HepG2 (cell line): ENCODE data around the gene MDP1. TPM values are rescaled to one million over a fixed set of nuclear protein-coding genes. Genes with fewer than 3 reads are reported as not detected.

Experiments
- FOXJ3 ChIP-seq: sonication (generic); formaldehyde crosslinking; IDR thresholded peaks from 2 replicates; pipeline ENCODE4 v1.4.0; 2020; ENCODE audit warnings: missing genetic modification reagents, mild to moderate bottlenecking, borderline replicate concordance
- SIX4 ChIP-seq: sonication (generic); formaldehyde crosslinking; IDR thresholded peaks from 2 replicates; pipeline ENCODE4 v1.4.0; 2020; ENCODE audit warnings: missing genetic modification reagents
- SOX13 ChIP-seq, 3 experiments: fragments of 450-650 bp in 1 of 3; sonication (generic) in 1 of 3; formaldehyde crosslinking in 1 of 3; IDR thresholded peaks in 2 of 3; conservative IDR thresholded peaks in 1 of 3; 2 replicates each; pipeline versions ENCODE4 v1.5.0 to v1.6.1; 2016 to 2020; ENCODE audit warnings: antibody characterized with exemption in 1 of 3, mild to moderate bottlenecking in 1 of 3, missing compliant biosample characterization in 1 of 3, missing genetic modification reagents in 1 of 3, moderate library complexity in 1 of 3
- ZFP41 ChIP-seq: sonication (generic); formaldehyde crosslinking; IDR thresholded peaks from 2 replicates; pipeline ENCODE4 v1.4.0; 2020; ENCODE audit warnings: mild to moderate bottlenecking, missing genetic modification reagents, borderline replicate concordance
- polyA plus RNA-seq, 8 experiments: library from polyadenylated mRNA; depleted of rRNA in 3 of 8; stranded (reverse) in 7 of 8; unstranded in 1 of 8; fragments of >200 nt; fragmentation: Illumina TruSeq in 4 of 8; extraction: Trizol in 4 of 8; gene quantifications; 2 replicates each; pipeline versions ENCODE4 v1.2.1 to v1.2.3, GENCODE V29; 2011 to 2016; ENCODE audit warnings: low read depth in 4 of 8, missing spikeins in 1 of 8, mixed read lengths in 1 of 8; ENCODE audit not compliant: insufficient read depth in 1 of 8
- total RNA-seq, 5 experiments: library from RNA; depleted of rRNA; stranded (reverse); fragments of >200 nt; fragmentation: Illumina TruSeq; extraction: Trizol; gene quantifications; 2 replicates each; pipeline ENCODE4 v1.2.3, GENCODE V29; 2016; ENCODE audit warnings: low read depth in 1 of 5
- TF ChIP-seq, protein P1 (sequence below): sonication (generic); formaldehyde crosslinking; IDR thresholded peaks from 2 replicates; pipeline ENCODE4 v1.5.1; 2020; ENCODE audit warnings: missing genetic modification reagents, mild to moderate bottlenecking, borderline replicate concordance
- TF ChIP-seq, protein P2 (sequence below): sonication (generic); formaldehyde crosslinking; IDR thresholded peaks from 2 replicates; pipeline ENCODE4 v1.5.1; 2020; ENCODE audit warnings: mild to moderate bottlenecking, missing genetic modification reagents, moderate library complexity
- TF ChIP-seq, protein P3 (sequence below): sonication (generic); formaldehyde crosslinking; IDR thresholded peaks from 2 replicates; pipeline ENCODE4 v1.5.0; 2020; ENCODE audit warnings: mild to moderate bottlenecking, missing genetic modification reagents
- TF ChIP-seq, protein P4 (sequence below): sonication (generic); formaldehyde crosslinking; IDR thresholded peaks from 2 replicates; pipeline ENCODE4 v1.5.0; 2020; ENCODE audit warnings: mild to moderate bottlenecking, missing genetic modification reagents, moderate library complexity
- TF ChIP-seq, protein P5 (sequence below): sonication (generic); formaldehyde crosslinking; conservative IDR thresholded peaks from 2 replicates; pipeline ENCODE4 v1.8.1; 2023; ENCODE audit warnings: missing genetic modification reagents
- TF ChIP-seq, protein P6 (sequence below): sonication (generic); formaldehyde crosslinking; IDR thresholded peaks from 2 replicates; pipeline ENCODE4 v1.4.0; 2020; ENCODE audit warnings: missing genetic modification reagents, borderline replicate concordance
- TF ChIP-seq, protein P7 (sequence below): IDR thresholded peaks from 2 replicates; pipeline ENCODE4 v1.6.1; 2012; ENCODE audit warnings: inconsistent platforms

Gene MDP1
- total and polyA plus RNA-seq, 2 of the 13 experiments (the other 11 are each of a cell fraction or from before 2014, with no cell fraction given) = 44.1 to 48.7 TPM

DNA sequence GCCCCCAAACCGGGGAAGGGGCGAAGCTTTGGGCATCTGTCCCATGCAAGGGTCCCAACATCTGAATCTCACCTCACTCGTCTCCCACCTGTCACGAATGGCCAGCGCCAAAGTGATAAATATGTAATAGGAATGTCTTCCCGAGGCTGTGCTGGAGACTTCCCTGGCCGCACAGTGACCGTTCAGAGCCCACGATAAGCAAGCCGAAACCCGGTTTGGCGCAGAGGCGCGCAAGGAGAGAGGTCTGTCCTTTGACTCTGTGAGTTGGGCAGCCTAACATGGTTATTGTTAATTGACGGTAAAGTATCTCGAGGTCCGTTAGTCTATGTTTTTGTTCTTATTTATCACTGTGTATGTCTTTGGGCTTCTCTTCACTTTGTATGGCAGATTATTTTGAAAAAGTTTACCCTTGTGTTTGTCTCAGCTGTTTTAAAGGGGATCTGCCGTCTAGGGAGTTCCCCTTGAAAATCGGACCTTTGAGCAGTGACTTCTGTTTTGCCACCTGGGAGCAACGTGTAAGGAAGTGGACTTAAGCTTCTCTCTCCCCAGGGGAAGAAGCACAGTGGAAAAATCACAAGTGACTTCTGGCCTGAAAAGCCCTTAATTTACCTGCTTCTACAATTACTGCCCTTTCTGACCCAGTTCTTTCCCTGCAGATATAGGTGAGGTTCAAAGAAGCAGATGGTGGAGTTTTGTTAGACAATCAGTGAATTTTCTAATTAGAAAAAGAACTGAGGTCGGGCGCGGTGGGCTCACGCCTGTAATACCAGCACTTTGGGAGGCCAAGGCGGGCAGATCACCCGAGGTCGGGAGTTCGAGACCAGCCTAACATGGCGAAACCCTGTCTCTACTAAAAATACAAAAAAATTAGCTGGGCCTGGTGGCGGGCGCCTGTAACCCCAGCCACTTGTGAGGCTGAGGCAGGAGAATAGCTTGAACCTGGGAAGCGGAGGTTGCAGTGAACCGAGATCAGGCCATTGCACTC, 19.5 kb downstream of the MDP1 start (continued):
- TF ChIP-seq, protein P1, sequence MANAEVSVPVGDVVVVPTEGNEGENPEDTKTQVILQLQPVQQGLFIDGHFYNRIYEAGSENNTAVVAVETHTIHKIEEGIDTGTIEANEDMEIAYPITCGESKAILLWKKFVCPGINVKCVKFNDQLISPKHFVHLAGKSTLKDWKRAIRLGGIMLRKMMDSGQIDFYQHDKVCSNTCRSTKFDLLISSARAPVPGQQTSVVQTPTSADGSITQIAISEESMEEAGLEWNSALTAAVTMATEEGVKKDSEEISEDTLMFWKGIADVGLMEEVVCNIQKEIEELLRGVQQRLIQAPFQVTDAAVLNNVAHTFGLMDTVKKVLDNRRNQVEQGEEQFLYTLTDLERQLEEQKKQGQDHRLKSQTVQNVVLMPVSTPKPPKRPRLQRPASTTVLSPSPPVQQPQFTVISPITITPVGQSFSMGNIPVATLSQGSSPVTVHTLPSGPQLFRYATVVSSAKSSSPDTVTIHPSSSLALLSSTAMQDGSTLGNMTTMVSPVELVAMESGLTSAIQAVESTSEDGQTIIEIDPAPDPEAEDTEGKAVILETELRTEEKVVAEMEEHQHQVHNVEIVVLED (CRISPR knock-in tag) = no peak
- TF ChIP-seq FOXJ3 (CRISPR knock-in tag) (peak; percentile 13; the same call in 1 of the 2 replicates), SIX4 (CRISPR knock-in tag) (no peak), SOX13 (IDR thresholded peaks at IDR 0.05) (no peak), SOX13 (CRISPR knock-in tag; conservative IDR thresholded peaks at IDR 0.05 in 1 of 2, IDR thresholded peaks at IDR 0.05 in 1 of 2) (0 out of 4 replicates have a peak, but pooled peaks of 1 of the 2 experiments have one; percentile 60), ZFP41 (CRISPR knock-in tag) (no peak)
- TF ChIP-seq, protein P2, sequence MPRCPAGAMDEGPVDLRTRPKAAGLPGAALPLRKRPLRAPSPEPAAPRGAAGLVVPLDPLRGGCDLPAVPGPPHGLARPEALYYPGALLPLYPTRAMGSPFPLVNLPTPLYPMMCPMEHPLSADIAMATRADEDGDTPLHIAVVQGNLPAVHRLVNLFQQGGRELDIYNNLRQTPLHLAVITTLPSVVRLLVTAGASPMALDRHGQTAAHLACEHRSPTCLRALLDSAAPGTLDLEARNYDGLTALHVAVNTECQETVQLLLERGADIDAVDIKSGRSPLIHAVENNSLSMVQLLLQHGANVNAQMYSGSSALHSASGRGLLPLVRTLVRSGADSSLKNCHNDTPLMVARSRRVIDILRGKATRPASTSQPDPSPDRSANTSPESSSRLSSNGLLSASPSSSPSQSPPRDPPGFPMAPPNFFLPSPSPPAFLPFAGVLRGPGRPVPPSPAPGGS (CRISPR knock-in tag) = no peak
- TF ChIP-seq, protein P3, sequence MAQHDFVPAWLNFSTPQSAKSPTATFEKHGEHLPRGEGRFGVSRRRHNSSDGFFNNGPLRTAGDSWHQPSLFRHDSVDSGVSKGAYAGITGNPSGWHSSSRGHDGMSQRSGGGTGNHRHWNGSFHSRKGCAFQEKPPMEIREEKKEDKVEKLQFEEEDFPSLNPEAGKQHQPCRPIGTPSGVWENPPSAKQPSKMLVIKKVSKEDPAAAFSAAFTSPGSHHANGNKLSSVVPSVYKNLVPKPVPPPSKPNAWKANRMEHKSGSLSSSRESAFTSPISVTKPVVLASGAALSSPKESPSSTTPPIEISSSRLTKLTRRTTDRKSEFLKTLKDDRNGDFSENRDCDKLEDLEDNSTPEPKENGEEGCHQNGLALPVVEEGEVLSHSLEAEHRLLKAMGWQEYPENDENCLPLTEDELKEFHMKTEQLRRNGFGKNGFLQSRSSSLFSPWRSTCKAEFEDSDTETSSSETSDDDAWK = no peak
- TF ChIP-seq, protein P4, sequence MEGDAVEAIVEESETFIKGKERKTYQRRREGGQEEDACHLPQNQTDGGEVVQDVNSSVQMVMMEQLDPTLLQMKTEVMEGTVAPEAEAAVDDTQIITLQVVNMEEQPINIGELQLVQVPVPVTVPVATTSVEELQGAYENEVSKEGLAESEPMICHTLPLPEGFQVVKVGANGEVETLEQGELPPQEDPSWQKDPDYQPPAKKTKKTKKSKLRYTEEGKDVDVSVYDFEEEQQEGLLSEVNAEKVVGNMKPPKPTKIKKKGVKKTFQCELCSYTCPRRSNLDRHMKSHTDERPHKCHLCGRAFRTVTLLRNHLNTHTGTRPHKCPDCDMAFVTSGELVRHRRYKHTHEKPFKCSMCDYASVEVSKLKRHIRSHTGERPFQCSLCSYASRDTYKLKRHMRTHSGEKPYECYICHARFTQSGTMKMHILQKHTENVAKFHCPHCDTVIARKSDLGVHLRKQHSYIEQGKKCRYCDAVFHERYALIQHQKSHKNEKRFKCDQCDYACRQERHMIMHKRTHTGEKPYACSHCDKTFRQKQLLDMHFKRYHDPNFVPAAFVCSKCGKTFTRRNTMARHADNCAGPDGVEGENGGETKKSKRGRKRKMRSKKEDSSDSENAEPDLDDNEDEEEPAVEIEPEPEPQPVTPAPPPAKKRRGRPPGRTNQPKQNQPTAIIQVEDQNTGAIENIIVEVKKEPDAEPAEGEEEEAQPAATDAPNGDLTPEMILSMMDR (CRISPR knock-in tag) = no peak
- TF ChIP-seq, protein P5, sequence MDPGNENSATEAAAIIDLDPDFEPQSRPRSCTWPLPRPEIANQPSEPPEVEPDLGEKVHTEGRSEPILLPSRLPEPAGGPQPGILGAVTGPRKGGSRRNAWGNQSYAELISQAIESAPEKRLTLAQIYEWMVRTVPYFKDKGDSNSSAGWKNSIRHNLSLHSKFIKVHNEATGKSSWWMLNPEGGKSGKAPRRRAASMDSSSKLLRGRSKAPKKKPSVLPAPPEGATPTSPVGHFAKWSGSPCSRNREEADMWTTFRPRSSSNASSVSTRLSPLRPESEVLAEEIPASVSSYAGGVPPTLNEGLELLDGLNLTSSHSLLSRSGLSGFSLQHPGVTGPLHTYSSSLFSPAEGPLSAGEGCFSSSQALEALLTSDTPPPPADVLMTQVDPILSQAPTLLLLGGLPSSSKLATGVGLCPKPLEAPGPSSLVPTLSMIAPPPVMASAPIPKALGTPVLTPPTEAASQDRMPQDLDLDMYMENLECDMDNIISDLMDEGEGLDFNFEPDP (CRISPR knock-in tag) = peak; percentile 95; the same call in 1 of the 2 replicates
- TF ChIP-seq, protein P6, sequence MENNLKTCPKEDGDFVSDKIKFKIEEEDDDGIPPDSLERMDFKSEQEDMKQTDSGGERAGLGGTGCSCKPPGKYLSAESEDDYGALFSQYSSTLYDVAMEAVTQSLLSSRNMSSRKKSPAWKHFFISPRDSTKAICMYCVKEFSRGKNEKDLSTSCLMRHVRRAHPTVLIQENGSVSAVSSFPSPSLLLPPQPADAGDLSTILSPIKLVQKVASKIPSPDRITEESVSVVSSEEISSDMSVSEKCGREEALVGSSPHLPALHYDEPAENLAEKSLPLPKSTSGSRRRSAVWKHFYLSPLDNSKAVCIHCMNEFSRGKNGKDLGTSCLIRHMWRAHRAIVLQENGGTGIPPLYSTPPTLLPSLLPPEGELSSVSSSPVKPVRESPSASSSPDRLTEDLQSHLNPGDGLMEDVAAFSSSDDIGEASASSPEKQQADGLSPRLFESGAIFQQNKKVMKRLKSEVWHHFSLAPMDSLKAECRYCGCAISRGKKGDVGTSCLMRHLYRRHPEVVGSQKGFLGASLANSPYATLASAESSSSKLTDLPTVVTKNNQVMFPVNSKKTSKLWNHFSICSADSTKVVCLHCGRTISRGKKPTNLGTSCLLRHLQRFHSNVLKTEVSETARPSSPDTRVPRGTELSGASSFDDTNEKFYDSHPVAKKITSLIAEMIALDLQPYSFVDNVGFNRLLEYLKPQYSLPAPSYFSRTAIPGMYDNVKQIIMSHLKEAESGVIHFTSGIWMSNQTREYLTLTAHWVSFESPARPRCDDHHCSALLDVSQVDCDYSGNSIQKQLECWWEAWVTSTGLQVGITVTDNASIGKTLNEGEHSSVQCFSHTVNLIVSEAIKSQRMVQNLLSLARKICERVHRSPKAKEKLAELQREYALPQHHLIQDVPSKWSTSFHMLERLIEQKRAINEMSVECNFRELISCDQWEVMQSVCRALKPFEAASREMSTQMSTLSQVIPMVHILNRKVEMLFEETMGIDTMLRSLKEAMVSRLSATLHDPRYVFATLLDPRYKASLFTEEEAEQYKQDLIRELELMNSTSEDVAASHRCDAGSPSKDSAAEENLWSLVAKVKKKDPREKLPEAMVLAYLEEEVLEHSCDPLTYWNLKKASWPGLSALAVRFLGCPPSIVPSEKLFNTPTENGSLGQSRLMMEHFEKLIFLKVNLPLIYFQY = no peak; the same call in none of the 2 replicates
- TF ChIP-seq, protein P7, sequence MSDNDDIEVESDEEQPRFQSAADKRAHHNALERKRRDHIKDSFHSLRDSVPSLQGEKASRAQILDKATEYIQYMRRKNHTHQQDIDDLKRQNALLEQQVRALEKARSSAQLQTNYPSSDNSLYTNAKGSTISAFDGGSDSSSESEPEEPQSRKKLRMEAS = no peak
